GM12892 (cell line): ENCODE data around the gene KIAA1217.

Experiments
- POLR2A ChIP-seq: IDR thresholded peaks from 2 replicates; pipeline ENCODE4 v1.6.1; 2011; ENCODE audit warnings: low read depth, low read length, control low read depth
- POLR2AphosphoS5 ChIP-seq: IDR thresholded peaks from 2 replicates; pipeline ENCODE4 v1.6.1; 2011; ENCODE audit warnings: low read depth, low read length, control low read depth
- TAF1 ChIP-seq: IDR thresholded peaks from 2 replicates; pipeline ENCODE4 v1.6.1; 2011; ENCODE audit warnings: low read depth, mild to moderate bottlenecking, control low read depth, low read length, borderline replicate concordance

- TF ChIP-seq POLR2A (no peak), TAF1 (no peak), POLR2AphosphoS5 (no peak)
These were observed 131.9 kb downstream of the KIAA1217 start for GRCh38 chr10:24340883-24341282.
